ENCODE measurements around the gene MINDY4B.

Gene MINDY4B

DNA sequence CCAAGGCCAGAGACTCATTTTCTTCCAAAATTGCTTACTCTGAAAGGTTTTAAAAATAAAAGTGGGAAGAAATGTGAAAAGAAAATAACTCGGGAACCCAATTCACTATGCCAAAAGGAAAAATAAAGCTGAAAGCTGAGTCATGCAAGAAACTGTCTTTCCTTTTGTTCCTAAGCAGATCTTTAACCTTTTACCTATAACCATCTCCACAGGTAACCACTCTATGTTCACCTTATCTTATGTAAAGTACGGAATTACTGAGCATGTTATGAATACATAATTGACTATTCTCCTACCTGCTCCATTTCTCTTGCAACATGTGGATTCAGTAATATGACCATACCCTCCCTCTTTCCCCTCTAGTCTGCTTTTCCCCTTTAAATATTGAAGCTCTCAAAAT is 62.0 kb downstream of the MINDY4B start:
- no peak for DNase-seq

DNA sequence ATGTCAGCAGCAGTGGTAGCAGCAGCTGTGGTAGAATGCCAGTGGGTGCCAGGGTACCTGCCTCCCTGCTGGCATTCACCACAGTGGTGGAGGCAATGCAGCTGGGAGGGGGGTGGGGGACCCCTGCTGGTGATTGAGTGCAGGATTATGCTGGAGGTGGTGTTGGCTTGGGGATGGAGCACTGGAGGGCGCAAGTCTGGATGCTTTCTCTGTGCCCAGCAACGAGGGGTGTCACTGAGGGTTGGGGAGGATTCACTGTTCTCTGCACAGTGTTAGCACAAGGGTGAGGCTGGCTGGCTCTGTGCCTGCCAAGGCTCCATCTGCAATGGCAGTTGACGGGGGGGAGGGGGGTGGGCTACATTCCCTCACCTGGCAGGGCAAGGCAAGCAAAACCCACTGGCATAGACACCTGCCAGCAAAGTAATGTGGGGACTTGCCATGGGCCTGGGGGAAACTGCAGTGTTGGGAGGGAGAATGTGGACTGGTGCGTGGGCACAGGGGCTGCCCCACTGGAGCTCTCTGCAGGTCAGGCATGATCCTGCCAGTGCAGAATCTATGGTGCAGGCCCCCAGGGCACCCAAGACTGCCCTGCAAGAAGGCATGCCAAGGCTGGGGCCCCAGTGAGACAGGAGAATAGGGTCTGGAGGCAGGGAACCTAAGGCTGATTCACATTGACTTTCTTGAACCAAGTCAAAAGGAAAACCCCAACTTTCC is 64.3 kb downstream of the MINDY4B start:
- DNase-seq, result no peak

DNA sequence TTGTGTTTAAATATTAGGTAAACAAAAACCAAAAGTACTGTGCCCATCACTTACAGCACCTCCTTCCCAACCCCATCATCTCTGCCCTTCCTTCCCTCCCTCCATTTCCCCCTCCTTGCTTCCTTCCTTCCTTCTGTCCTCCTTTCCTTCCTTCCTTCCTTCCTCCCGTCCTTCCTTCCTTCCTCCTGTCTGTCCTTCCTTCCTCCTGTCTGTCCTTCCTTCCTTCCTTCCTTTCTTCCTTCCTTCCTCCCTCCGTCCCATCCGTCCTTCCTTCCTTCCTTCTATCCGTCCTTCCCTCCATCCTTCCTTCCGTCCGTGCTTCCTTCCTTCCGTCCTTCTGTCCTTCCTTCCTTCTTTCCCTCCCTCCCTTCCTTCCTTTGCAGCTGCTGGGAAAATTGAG is 74.5 kb downstream of the MINDY4B start:
- DNase-seq, result no peak

DNA sequence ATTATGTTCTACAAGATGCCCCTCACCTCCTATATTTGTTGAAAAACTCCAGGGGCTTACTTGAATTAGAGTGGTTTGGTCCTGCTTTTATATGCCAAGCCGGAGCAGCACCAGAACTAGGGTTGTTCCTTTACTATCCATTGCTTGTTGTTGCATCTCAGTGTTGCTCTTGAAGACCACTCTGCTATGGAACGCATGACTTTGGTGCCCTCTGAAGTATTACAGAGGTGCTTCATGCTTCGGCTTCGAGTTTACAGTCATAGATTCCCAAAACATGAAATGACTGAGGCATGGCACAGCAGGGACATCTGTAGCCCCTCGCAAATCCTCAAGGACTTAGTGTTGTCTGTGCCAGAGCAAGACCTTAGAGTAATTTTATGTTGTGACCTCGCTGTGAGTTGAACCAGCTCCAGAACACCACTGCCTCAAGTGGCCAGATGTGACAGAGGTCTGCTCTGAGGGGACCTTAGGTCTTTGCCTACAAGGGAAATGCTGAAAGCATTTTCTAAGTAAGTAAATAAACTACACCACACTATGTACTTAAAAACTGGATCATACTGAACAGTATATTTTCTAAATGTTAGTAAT is 75.1 kb downstream of the MINDY4B start:
- DNase-seq, result peak; percentile 28

DNA sequence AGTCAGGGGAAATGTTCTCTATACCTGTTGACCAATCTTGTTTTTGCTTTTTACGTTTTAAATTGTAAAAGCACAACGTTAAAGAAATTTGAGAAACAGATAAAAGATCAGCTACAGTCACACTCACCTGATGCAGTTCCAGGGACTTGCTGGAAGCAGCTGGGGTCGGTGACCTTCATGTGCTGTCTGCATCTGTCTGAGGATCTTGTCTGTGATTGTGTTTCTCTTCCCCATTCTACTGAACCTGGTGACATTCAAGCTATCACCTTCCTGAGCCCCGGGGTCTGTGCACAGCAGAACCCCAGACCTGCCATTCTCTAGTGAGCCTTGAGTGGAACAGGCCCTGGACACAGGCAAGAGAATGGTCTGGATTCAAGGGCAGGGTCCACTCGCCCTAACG is 75.8 kb downstream of the MINDY4B start:
- DNase-seq, result no peak

DNA sequence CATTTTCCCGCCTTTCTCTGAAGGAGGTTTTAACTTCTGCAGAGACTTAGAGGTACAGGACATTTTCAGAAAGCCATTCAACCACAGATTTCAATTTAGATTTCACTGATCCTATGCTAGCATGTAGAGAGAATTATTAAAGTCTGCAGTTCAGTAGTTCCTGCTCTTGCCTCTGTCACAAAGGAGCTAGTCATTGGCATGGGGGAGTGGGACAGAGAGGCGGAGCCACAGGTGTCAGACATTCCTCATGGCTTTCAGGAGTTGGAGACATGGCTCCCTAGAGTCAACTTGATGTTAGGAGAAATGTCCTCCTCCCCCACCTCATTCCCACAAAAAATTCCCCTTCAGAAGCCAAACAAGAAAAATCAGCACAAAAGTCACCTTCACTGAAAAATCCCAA is 76.2 kb downstream of the MINDY4B start:
- no peak for DNase-seq

DNA sequence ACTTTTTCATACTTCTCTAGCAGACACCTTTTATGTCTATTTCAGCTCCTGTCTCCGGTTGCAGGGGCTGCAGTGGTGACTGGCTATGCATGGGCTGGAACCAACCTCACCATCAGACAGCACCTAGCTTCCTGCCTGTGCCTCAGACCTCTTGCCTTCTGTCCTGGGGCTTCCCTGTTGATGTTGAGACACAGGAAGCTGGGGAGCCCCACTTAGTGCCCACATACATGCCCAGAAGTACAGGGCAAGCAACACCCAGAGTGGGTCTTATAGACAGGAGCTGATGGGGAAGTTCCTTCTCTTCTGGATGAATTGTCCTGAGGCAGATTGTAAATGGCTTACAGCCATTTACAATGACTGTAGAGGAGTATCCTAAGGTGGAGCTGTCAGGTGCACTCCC is 77.0 kb downstream of the MINDY4B start:
- no peak for DNase-seq

DNA sequence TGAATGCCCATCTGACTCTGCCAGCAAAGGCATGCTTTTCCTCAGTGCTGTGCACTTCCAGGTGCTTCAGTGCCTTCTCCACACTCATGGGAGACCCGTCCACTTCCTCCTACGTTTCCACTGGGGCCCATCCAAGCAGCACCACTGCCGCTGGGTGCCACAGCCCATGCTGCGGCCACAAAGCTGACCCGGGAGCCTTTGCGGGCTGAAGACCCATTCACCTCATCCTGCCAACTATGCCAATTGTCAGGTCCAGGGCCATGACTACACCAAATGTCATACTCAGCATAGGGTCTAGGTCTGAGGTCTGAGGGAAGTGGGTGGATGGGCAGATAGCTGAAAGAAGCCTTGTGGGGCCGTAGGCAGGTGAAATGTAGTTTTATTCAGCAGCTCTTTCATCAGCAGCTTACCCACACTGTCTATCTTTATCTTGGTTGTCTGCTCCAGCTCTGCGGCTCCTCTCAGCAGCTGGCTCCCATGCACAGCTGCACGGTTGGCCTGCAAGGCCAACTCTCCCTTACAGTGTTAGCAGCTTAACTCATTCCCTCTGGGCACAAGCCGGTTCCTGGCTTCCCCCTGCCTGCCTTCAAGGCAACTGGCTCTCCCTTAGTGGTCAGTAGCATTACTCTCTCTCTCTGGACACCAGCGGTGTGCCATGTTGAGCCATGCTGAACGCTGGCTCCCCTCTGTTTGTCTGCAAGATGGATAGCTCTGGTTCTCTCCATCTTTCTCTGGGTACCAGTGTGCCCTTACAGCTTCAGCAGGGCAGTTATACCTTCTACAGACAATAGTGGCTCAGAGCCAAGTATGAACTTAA is 78.6 kb downstream of the MINDY4B start:
- no peak for DNase-seq

DNA sequence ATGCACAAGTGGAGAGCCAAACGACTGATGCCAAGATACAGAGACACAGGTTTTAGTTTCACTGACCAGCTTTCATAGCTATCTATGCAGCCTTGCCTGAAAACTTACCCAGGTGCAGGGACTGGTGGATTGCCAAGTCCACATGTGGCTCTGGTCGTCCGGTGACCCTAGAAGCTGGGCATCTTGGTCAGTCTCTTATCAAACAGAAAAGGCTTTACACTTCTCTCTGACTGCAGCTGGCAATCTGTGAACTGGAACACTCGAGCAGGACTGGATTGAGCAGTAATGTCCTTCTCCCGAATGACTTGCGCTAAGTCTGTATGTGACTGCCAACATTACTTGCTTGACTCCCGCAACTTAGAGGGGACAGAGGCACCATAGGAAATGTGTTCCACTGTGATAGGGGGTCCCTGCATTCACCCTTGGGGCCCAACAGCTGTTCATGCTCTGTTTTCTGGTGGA is 79.3 kb downstream of the MINDY4B start:
- DNase-seq, result no peak

DNA sequence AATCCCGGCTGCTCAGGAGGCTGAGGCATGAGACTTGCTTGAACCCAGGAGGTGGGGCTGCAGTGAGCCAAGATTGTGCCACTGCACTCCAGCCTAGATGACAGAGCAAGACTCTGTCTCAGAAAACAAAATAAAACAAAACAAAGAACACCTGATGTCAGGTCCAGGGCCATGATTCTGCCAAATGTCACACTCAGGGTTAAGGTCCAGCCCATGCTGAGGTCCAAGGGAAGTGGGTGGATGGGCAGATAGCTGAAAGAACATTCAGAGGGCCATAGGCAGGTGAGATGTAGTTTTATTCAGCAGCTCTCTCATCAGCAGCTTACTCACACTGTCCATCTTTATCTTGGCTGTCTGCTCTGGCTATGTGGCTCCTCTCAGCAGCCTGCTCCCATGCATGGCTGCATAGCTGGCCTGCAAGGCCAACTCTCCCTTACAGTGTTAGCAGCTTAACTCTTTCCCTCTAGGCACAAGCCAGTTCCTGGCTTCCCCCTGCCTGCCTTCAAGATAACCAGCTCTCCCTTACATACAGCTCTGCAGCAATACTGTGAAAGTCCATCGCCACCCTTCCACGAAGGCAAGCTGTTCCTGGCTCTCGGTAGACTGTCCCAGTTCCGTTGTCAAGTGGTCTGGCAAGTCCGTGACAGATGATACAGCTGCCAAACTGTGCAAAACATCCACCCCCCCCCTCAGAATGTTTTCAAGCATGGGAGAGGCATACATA is 79.9 kb downstream of the MINDY4B start:
- no peak for DNase-seq

DNA sequence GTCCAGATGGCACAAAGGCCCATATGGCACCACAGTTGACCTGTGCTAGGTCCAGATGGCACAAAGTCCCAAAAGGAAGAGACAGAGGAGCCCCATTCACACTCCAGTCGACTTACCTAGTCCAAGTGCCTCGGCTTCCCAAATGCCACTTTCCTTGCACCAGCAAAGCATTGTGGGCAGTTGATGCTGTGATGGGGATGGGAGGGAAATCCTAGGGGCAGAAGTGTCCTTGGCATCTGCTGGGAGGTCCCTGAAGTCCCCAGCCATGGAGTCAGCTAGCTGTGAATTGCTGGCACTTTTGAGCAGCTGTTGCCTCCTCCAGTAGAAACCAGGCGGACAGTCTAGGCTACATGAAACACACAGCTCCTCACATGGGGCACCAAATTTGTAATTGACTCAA is 82.0 kb downstream of the MINDY4B start:
- DNase-seq, result no peak

DNA sequence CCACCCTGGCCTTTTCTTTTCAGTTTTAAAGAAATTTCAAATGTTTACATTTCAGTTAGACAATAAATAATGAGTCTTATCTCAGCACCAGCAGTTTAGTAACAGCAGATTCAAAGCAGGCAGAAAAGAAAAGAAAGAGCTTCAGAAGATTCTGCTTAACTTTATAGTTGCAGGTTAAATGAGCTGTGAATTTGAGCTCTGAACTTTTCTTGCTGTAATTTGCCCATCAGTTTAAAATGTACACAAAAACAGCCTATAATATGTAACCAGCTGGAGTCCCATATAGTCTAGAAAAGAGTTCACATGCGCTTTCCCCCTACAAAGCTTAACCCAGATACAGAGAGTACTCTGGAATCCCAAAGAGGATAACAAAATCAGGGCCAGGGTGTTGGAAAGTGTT is 82.6 kb downstream of the MINDY4B start:
- DNase-seq, result no peak
